ENCODE results near the gene DCAF8L2. TPM values are rescaled to one million over a fixed set of nuclear protein-coding genes. Genes with fewer than 3 reads are reported as not detected.

DCAF8L2 gene
- total and polyA plus RNA-seq, 2 of the 13 experiments (the other 11 are each of a cell fraction or from before 2014, with no cell fraction given): not detected

DNA sequence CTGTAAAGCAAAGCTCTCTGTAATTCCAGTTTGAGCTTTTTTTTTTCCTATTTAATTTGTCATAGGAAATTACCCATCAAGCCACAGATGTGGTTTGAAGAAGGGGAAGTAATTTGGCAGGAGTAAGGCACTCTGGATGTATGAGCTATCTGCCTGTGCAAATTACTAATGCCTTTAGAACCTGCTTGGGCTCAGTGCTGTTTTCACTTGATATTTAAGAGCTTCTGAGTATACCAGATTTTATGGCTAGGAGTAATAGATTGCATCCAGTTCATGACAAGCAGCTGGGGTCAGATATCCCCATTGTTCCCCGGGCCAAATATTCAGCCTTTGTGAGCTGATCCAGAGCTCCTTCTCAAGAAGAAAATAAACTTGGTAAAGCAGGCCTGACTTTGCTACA, 89.1 kb downstream of the DCAF8L2 start:
- intact Hi-C loops (cut with micrococcal nuclease; ENCODE audit: unreplicated experiment) (no loop called here), in situ Hi-C loops (cut with HindIII; ENCODE audit: extremely low pct_ligation_motif_present, low pct_unique_long_range_greater_than_20kb) (no loop called here)
- no peak overlapping the region for H3K4me3 ChIP-seq (replicated peaks in 1 of 3; ENCODE audit: insufficient read depth in 1 of 3, low read depth in 2 of 3, low read length in 3 of 3)
- no peak overlapping the region for H3K27ac ChIP-seq (ENCODE audit: extremely low read length, insufficient read depth, low read length)
- no peaks in the 10 kb centered on the region for H3K36me3 ChIP-seq (replicated peaks in 1 of 2; ENCODE audit: control insufficient read depth in 1 of 2, insufficient read depth in 2 of 2, low read length in 2 of 2)
- POLR2A ChIA-PET: no interaction called here
- CTCF ChIA-PET (ENCODE audit: low intra/inter-chr PET ratio, low total read pairs): no interaction called here
- no peak for FAIRE-seq
- ATAC-seq: no peak
- no peaks in the 10 kb centered on the region for H3K27me3 ChIP-seq (ENCODE audit: control insufficient read depth in 1 of 2, insufficient read depth in 2 of 2, low read length in 2 of 2)
- H2AFZ ChIP-seq (ENCODE audit: low read length): no peak overlapping the region
- H4K20me1 ChIP-seq (ENCODE audit: insufficient read depth, low read length): no peaks in the 10 kb centered on the region
- TF ChIP-seq ZNF331 (CRISPR knock-in tag; IDR thresholded peaks at IDR 0.05) (no peak), ELF1 (CRISPR knock-in tag; IDR thresholded peaks at IDR 0.05) (no peak), ARNT2 (CRISPR knock-in tag; IDR thresholded peaks at IDR 0.05; ENCODE audit: low read depth) (no peak)
- no peak for DNase-seq (ENCODE audit: low spot score)
- WGBS (ENCODE audit: low lambda C conversion rate): 0% methylated on average over 1 of the region's 1 CpG
- no peaks in the 10 kb centered on the region for H3K4me1 ChIP-seq (ENCODE audit: insufficient read depth, low read length)
- no peak overlapping the region for H3K4me2 ChIP-seq (ENCODE audit: low read depth, low read length)
- BruUV-seq (replicated peaks): no TSS peak
- H3K9ac ChIP-seq (ENCODE audit: insufficient read depth, low read depth, low read length): no peak overlapping the region
- H3K9me3 ChIP-seq (ENCODE audit: low read length): no peaks in the 10 kb centered on the region
- no peaks in the 10 kb centered on the region for H3K79me2 ChIP-seq (ENCODE audit: insufficient read depth, low read length)

DNA sequence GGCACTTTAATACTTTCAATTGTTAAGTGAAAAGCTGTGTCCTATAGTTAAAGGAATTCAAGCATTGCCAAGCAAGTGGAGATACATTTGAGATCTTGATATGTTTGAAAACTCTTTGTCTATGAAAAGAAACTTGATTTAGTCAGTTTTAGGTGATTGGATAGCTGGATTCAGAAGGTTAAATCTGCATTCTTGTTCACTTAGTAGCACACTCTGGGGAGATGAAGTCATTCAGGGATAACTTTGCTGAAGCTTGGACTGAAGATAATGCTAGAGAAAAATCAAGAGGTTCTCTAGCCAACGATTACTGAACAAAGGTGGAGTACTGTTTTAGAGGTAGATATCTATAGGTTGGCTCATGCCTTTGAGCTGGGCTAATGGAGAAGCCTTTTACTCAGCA, 90.6 kb downstream of the DCAF8L2 start:
- no peak for FAIRE-seq

More for the DNA sequence above, 90.6 kb downstream of the DCAF8L2 start:
- Histone ChIP-seq H3K27me3 (ENCODE audit: control insufficient read depth in 1 of 2, insufficient read depth in 2 of 2, low read length in 2 of 2) (no peaks in the 10 kb centered on the region), H3K4me1 (ENCODE audit: insufficient read depth, low read length) (no peaks in the 10 kb centered on the region), H3K79me2 (ENCODE audit: insufficient read depth, low read length) (no peaks in the 10 kb centered on the region), H2AFZ (ENCODE audit: low read length) (no peak overlapping the region), H3K36me3 (replicated peaks in 1 of 2; ENCODE audit: control insufficient read depth in 1 of 2, insufficient read depth in 2 of 2, low read length in 2 of 2) (no peaks in the 10 kb centered on the region), H3K9ac (ENCODE audit: insufficient read depth, low read depth, low read length) (no peak overlapping the region), H3K4me3 (replicated peaks in 1 of 3; ENCODE audit: insufficient read depth in 1 of 3, low read depth in 2 of 3, low read length in 3 of 3) (no peak overlapping the region), H3K4me2 (ENCODE audit: low read depth, low read length) (no peak overlapping the region), H3K27ac (ENCODE audit: extremely low read length, insufficient read depth, low read length) (no peak overlapping the region), H3K9me3 (ENCODE audit: low read length) (no peaks in the 10 kb centered on the region), H4K20me1 (ENCODE audit: insufficient read depth, low read length) (no peaks in the 10 kb centered on the region)
- 0% methylated on average over 1 of the region's 1 CpG for WGBS (ENCODE audit: low lambda C conversion rate)
- in situ Hi-C loops (cut with HindIII; ENCODE audit: extremely low pct_ligation_motif_present, low pct_unique_long_range_greater_than_20kb) (no loop called here), intact Hi-C loops (cut with micrococcal nuclease; ENCODE audit: unreplicated experiment) (no loop called here)
- ATAC-seq (no peak), DNase-seq (ENCODE audit: low spot score) (no peak)
- ChIA-PET POLR2A (no interaction called here), CTCF (ENCODE audit: low intra/inter-chr PET ratio, low total read pairs) (no interaction called here)
- BruUV-seq (replicated peaks): no TSS peak
- TF ChIP-seq, protein P1, sequence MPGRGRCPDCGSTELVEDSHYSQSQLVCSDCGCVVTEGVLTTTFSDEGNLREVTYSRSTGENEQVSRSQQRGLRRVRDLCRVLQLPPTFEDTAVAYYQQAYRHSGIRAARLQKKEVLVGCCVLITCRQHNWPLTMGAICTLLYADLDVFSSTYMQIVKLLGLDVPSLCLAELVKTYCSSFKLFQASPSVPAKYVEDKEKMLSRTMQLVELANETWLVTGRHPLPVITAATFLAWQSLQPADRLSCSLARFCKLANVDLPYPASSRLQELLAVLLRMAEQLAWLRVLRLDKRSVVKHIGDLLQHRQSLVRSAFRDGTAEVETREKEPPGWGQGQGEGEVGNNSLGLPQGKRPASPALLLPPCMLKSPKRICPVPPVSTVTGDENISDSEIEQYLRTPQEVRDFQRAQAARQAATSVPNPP (CRISPR knock-in tag; IDR thresholded peaks at IDR 0.05): no peak
- TF ChIP-seq, protein P2, sequence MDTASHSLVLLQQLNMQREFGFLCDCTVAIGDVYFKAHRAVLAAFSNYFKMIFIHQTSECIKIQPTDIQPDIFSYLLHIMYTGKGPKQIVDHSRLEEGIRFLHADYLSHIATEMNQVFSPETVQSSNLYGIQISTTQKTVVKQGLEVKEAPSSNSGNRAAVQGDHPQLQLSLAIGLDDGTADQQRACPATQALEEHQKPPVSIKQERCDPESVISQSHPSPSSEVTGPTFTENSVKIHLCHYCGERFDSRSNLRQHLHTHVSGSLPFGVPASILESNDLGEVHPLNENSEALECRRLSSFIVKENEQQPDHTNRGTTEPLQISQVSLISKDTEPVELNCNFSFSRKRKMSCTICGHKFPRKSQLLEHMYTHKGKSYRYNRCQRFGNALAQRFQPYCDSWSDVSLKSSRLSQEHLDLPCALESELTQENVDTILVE (CRISPR knock-in tag; IDR thresholded peaks at IDR 0.05): no peak
- TF ChIP-seq NCOA2 (CRISPR knock-in tag; IDR thresholded peaks at IDR 0.05): no peak
- TF ChIP-seq, protein P3, sequence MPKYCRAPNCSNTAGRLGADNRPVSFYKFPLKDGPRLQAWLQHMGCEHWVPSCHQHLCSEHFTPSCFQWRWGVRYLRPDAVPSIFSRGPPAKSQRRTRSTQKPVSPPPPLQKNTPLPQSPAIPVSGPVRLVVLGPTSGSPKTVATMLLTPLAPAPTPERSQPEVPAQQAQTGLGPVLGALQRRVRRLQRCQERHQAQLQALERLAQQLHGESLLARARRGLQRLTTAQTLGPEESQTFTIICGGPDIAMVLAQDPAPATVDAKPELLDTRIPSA (CRISPR knock-in tag; IDR thresholded peaks at IDR 0.05; ENCODE audit: borderline replicate concordance): no peak
- TF ChIP-seq, protein P4, sequence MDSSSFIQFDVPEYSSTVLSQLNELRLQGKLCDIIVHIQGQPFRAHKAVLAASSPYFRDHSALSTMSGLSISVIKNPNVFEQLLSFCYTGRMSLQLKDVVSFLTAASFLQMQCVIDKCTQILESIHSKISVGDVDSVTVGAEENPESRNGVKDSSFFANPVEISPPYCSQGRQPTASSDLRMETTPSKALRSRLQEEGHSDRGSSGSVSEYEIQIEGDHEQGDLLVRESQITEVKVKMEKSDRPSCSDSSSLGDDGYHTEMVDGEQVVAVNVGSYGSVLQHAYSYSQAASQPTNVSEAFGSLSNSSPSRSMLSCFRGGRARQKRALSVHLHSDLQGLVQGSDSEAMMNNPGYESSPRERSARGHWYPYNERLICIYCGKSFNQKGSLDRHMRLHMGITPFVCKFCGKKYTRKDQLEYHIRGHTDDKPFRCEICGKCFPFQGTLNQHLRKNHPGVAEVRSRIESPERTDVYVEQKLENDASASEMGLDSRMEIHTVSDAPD (CRISPR knock-in tag; IDR thresholded peaks at IDR 0.05): no peak
- no peak for TF ChIP-seq WIZ (CRISPR knock-in tag; IDR thresholded peaks at IDR 0.05)
- no peak for TF ChIP-seq RXRB (CRISPR knock-in tag; IDR thresholded peaks at IDR 0.05; ENCODE audit: borderline replicate concordance)
- no peak for TF ChIP-seq ZNF782 (CRISPR knock-in tag; IDR thresholded peaks at IDR 0.05; ENCODE audit: borderline replicate concordance)
- no peak for TF ChIP-seq AHR (CRISPR knock-in tag; IDR thresholded peaks at IDR 0.05)
- no peak for TF ChIP-seq ZMYM2 (CRISPR knock-in tag; IDR thresholded peaks at IDR 0.05)
- no peak for TF ChIP-seq IRX3 (CRISPR knock-in tag; IDR thresholded peaks at IDR 0.05; ENCODE audit: borderline replicate concordance, low read depth)

Measured in HepG2 (cell line).